ENCODE measurements around the gene KRT6A.
"Not testable (repeated sequence)": the region's sequence is repeated elsewhere in the genome, so short reads cannot be mapped to it uniquely, and the experiment has no call there.

Gene KRT6A

GRCh38 chr12:52455821-52456220, 37.2 kb downstream of the KRT6A start:
- DNase-seq (ENCODE audit: low spot score): no peak

DNA sequence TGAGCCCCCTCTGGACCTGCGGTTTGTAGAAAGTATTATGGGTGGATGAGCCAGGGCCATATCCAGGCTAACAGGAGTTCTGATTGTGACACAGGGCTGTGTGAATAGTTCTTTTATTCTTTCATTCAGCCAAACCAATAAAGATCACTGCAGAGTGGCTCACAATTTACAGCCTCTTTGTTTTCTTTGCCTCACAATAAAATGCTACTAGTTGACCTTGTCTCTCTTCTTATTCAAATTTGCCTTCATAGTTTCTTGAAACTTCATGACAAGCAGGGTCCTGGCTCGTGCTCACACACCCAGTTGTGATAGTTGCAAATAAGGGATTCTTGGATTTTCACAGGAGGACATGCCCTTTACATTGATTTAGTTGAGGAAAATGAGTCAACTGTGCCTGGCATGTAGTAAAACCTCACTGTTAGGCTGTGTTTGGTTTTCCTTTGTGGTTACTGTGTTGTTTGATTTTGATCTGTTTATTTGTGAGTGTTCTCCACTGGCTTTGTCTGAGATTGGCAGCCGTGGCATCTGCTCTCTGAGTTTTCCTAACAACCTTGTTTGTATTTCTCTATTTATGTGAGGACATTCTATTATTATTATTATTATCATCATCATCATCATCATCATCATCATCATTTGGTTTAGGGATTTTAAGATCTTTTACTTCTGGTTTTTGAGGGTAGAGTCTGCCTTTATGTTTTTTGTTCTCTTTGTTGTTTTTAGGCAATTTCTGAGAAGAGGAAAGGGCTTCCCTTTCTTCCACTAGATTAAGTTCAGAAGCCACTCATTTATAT, 38.5 kb downstream of the KRT6A start:
- DNase-seq (ENCODE audit: low spot score): no peak

DNA sequence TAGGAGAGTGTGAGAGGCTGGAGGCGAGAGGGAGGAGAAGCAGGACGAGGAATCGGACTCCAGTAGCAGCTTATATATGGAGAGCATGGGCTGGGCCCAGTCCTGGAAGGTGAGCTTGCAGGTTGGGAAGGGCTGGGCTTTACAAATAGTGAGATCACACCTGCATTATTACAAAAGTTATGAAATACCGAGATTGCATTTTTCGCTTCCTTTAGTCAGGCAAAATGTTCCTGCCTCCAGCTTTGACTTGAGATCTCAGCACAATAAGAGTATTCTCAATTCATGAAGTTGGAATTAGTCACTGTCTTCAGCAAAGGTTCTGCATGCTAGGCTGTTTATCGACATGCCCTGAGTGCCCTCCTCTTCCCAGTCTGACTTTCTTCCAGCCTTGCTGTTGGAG, 41.0 kb downstream of the KRT6A start, which contains the start of gene KRT6B:
Gene KRT6B, minus strand, starts transcription at position 46 of the 400 bp plus-strand sequence. CDS start 68 bp downstream, outside the sequence.
- no peak for DNase-seq (ENCODE audit: low spot score)

- DNase-seq (ENCODE audit: low spot score): no peak
Measured at GRCh38 chr12:52448228-52448627, 44.8 kb downstream of the KRT6A start.

- DNase-seq (ENCODE audit: low spot score): not testable (repeated sequence)
Measured at GRCh38 chr12:52447196-52447595, 45.9 kb downstream of the KRT6A start.

DNA sequence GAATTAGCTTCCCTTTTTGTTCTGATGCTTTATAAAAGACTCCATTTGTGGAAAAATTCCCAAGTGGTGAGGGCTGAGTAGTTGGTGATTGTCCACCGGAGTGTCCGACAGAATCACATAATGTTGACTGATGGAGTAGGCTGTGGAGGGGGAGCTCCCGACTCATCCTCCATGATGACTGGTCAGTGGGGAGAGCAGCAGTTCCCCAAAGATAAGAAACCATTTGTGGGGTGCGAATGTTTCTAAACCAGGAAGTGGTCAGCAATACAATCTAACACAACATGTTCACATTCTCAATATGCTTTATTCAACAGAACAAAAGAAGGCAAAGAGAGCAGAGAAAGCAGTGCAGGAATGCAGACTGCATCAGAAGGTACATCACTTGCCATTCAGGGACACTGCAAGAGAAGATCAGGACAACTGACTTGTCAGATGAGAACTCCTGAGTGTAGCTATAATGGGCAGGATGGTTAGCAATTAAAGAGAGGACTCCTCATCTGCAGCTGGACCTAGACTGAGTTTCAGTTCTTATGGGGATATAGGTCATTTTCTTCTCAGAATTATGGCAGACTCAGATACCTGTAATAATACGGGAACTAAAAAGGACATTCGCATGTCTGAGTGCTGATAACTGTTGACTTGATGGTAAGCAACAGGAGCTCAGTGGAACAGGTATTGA, 46.6 kb downstream of the KRT6A start:
- DNase-seq (ENCODE audit: low spot score): no peak

DNA sequence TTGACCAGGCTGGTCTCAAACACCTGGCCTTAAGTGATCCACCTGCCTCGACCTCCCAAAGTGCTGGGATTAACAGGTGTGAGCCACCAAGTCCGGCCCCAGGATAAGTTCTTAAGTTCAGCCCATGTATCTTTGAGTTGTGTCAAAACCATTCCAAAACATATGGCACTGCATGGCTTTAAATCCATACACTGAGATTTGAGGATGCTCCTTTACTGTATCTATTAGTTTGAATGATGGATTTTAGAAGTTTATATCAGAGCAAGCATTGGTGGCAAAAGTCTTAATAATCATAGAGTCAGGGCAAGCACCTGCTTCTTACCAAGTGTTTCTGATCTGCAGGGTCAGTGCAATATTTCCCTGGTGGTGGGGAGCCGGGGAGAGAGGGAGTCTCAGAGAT, 47.2 kb downstream of the KRT6A start:
- no peak for DNase-seq (ENCODE audit: low spot score)

DNA sequence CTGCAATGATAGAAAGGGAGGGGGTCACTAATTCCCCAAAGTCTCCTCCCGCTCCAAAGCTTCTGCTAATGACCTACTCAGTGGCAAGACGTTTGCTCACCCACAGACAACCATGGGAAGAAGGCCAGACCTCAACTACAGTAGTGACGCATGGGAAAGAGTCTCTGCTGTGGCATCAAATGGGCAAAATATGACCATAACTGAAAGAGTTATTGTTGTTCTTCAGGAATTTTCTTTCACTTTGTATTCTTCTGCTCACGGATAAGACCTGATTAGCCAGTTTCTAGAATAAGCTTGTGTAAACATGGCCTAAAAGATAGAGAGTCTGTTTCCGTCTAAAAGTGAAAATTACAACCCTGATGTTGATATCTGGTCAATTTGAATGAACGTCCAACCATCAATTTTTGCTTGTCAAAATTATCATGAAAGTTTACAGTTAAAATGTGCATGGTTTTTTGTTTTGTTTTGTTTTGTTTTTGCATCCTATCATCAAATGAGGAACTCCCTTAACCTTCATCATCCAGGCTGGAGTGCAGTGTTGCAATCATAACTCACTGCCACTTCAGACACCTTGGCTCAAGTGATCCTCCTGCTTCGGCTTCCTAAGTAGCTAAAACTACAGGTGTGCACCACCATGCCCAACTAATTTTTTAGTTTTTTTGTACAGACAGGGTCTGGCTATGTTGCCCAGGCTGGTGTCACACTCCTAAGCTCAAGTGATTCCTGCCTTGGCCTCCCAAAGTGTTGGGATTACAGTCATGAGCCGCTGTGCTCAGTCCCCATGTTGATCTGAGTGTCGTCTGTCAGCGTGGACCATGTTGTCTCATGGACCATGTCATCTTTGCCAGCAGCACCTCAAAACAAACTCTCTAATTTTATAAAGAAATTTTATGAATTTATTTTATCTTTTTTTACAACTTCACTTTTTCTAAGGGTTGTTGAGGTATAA, 48.1 kb downstream of the KRT6A start:
- DNase-seq (ENCODE audit: low spot score): no peak

GRCh38 chr12:52443966-52444365, 49.1 kb downstream of the KRT6A start:
- no peak for DNase-seq (ENCODE audit: low spot score)

GRCh38 chr12:52442600-52443061, 50.4 kb downstream of the KRT6A start:
- no peak for DNase-seq (ENCODE audit: low spot score)

- DNase-seq (ENCODE audit: low spot score): no peak
Measured at GRCh38 chr12:52441320-52441911, 51.6 kb downstream of the KRT6A start.

DNA sequence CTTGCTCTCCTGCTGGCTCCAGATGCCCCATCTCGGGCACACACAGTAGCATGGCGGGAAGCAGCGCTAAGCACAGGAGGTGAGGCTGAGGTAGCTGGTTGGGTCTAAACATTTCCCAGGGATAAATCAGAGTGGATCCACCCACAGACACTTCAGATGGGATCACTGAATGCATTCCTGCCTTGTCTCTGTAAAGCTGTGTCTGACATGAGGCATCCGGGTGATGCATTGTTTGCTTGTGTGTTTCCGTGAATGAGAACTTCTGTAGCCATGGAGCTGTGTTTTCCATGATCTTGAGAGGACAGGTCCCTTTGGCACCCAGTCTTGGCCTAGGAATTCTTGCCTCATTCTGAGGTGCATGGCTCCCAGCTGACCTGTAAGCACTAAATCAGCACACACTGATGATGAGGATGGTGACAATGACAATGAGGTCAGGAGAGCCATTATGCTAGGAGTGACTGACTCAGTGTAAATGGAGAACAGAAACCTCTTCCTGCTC, 52.2 kb downstream of the KRT6A start:
- DNase-seq (ENCODE audit: low spot score): no peak

DNA sequence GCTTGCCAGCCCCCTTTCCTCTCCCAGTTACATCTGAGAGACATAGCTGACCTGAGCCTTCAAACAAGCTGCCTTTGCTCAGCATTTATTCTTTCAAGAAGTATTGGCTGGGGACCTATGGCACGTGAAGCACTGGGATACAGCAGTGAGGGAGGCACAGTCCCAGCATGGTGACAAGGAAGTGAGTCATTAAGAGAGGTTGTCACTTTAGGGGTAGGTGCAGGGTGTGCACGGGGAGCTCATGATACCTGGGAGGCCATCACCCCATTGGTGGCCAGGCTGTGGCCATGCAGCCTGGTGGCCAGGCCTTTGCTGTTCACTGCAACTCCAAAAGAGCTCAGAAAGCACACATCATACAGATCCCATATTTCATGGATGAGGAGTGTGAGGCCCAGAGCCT, 53.2 kb downstream of the KRT6A start:
- DNase-seq (ENCODE audit: low spot score): no peak

GRCh38 chr12:52439420-52439819, 53.6 kb downstream of the KRT6A start:
- DNase-seq (ENCODE audit: low spot score): no peak

GRCh38 chr12:52438305-52439301, 54.5 kb downstream of the KRT6A start:
- no peak for DNase-seq (ENCODE audit: low spot score)

DNA sequence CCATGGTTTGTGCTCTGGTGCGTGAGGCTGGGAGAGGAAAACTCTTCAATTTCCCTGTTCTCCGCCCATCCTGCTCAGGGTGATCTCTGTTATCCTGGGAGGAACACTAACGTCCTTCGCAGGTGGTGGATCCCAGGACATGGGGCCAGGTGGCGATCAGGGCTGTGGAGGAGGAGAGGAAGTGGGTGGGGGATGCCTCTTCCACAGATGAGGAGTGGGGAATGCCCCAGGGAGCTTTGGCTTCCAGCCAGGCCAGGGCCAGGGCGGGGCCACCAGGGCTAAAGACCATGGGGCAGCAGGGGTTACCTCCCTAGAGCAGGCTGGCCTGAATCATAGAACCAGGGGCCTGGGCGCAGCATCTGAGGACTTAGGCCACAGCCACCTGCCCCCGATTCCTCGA, 55.5 kb downstream of the KRT6A start:
- no peak for DNase-seq (ENCODE audit: low spot score)

Measured in activated CD4-positive, alpha-beta T cell treated with anti-CD3 and anti-CD28 coated beads, Interleukin-2, Interleukin-4, amounts not matched to agents 100 ng/mL and 50 ng/mL, durations not matched to agents 16 hours and 8 hours (primary cell).